HS-5 (cell line): ENCODE measurements around the gene RERE.
"Not testable (repeated sequence)": the region's sequence is repeated elsewhere in the genome, so short reads cannot be mapped to it uniquely, and the experiment has no call there.

ENCODE experiments used
- DNase-seq: peaks from one replicate; pipeline ENCODE4 v3.0.0-alpha.2; 2012; ENCODE audit warnings: low read depth

The RERE gene

GRCh38 chr1:8797216-8797615 is 20.2 kb downstream of the RERE start:
- no peak for DNase-seq

GRCh38 chr1:8796812-8797211 is 20.6 kb downstream of the RERE start:
- DNase-seq = no peak

- no peak for DNase-seq
Measured at GRCh38 chr1:8794605-8795004, 22.8 kb downstream of the RERE start.

GRCh38 chr1:8791819-8792218 is 25.6 kb downstream of the RERE start:
- no peak for DNase-seq

GRCh38 chr1:8790987-8791386 is 26.5 kb downstream of the RERE start:
- DNase-seq = no peak

- no peak for DNase-seq
Measured at GRCh38 chr1:8790478-8790877, 27.0 kb downstream of the RERE start.

GRCh38 chr1:8789314-8790214 is 27.9 kb downstream of the RERE start:
- DNase-seq = no peak

- DNase-seq = no peak
Measured at GRCh38 chr1:8787218-8787617, 30.2 kb downstream of the RERE start.

GRCh38 chr1:8786204-8786603 is 31.2 kb downstream of the RERE start:
- not testable (repeated sequence) for DNase-seq

GRCh38 chr1:8782955-8783354 is 34.5 kb downstream of the RERE start:
- no peak for DNase-seq

GRCh38 chr1:8782001-8782620 is 35.3 kb downstream of the RERE start:
- DNase-seq = no peak

GRCh38 chr1:8780405-8780804 is 37.0 kb downstream of the RERE start:
- DNase-seq = no peak

- DNase-seq = no peak
Measured at GRCh38 chr1:8777867-8778266, 39.6 kb downstream of the RERE start.

GRCh38 chr1:8776104-8776503 is 41.3 kb downstream of the RERE start:
- DNase-seq = no peak

GRCh38 chr1:8767006-8767405 is 50.4 kb downstream of the RERE start:
- DNase-seq = no peak

GRCh38 chr1:8765198-8765597 is 52.2 kb downstream of the RERE start:
- DNase-seq = no peak

GRCh38 chr1:8764293-8764937 is 53.0 kb downstream of the RERE start:
- DNase-seq = no peak

- no peak for DNase-seq
Measured at GRCh38 chr1:8763888-8764287, 53.6 kb downstream of the RERE start.

- DNase-seq = no peak
Measured at GRCh38 chr1:8754993-8755392, 62.4 kb downstream of the RERE start.

- no peak for DNase-seq
Measured at GRCh38 chr1:8754247-8754650, 63.2 kb downstream of the RERE start.

- no peak for DNase-seq
Measured at GRCh38 chr1:8753736-8754135, 63.7 kb downstream of the RERE start.

GRCh38 chr1:8752921-8753713 is 64.3 kb downstream of the RERE start:
- DNase-seq = no peak
